RWPE1 (cell line): ENCODE results near the gene MON1B.

Experiments used
- CTCF ChIA-PET: fragments of 350-600 bp; sonication (Branson Sonifier 250); formaldehyde crosslinking; extraction: SDS; loops from one replicate; lab custom pipeline; 2021; lab: Yijun Ruan, JAX
- POLR2A ChIA-PET: fragments of 400-600 bp; formaldehyde crosslinking; extraction: SDS; loops from one replicate; lab custom pipeline; 2020; ENCODE audit warnings: antibody characterized with exemption; ENCODE audit not compliant: low non-redundant PET; lab: Yijun Ruan, JAX
- DNase-seq: peaks from one replicate; pipeline ENCODE4 v3.0.0; 2012; ENCODE audit warnings: low spot score
- H3K27ac ChIP-seq: fragments of 450-650 bp; 2 replicates; pipeline ENCODE4 v1.5.1; 2017
- CTCF ChIP-seq: fragments of 450-650 bp; conservative IDR thresholded peaks from 2 replicates; pipeline ENCODE4 v1.5.1; 2017; ENCODE audit warnings: low read depth, mild to moderate bottlenecking

Gene MON1B

GRCh38 chr16:77220427-77220826 is 29.4 kb downstream of the MON1B start:
- CTCF ChIA-PET = interaction anchor here (0.6 kb wide), 1 partner anchor 1519 kb away, joined by 7 read pairs; no protein-coding TSS in a partner anchor
- no peak overlapping the region for H3K27ac ChIP-seq
- DNase-seq = no peak
- POLR2A ChIA-PET = no interaction called here
- TF ChIP-seq CTCF = no peak

GRCh38 chr16:77221482-77221881 is 30.5 kb downstream of the MON1B start:
- H3K27ac ChIP-seq = no peak overlapping the region
- no peak for DNase-seq
- ChIA-PET POLR2A (no interaction called here), CTCF (no interaction called here)
- TF ChIP-seq CTCF = no peak

- ChIA-PET POLR2A (no interaction called here), CTCF (interaction anchor here (0.7 kb wide), 1 partner anchor 663 kb away, joined by 4 read pairs; no protein-coding TSS in a partner anchor)
- no peak; the same call in 1 of the 2 replicates for TF ChIP-seq CTCF
- H3K27ac ChIP-seq = no peak overlapping the region
- no peak for DNase-seq
Observed at GRCh38 chr16:77223184-77223583, 32.2 kb downstream of the MON1B start.

- no peak overlapping the region for H3K27ac ChIP-seq
- ChIA-PET CTCF (no interaction called here), POLR2A (no interaction called here)
- DNase-seq = no peak
- TF ChIP-seq CTCF = no peak
Observed at GRCh38 chr16:77225182-77225581, 34.2 kb downstream of the MON1B start.

- CTCF ChIA-PET = interaction anchor here (0.7 kb wide), 1 partner anchor 750 kb away, joined by 3 read pairs; no protein-coding TSS in a partner anchor
- no peak for DNase-seq
- TF ChIP-seq CTCF = no peak
- POLR2A ChIA-PET = no interaction called here
- H3K27ac ChIP-seq = no peak overlapping the region
Observed at GRCh38 chr16:77227745-77228144, 36.8 kb downstream of the MON1B start.

GRCh38 chr16:77231047-77231446 is 40.1 kb downstream of the MON1B start:
- no peak for DNase-seq
- no peak overlapping the region for H3K27ac ChIP-seq
- ChIA-PET CTCF (no interaction called here), POLR2A (no interaction called here)
- no peak for TF ChIP-seq CTCF
